ENCODE results near the gene KCMF1. TPM values are rescaled to one million over a fixed set of nuclear protein-coding genes. Genes with fewer than 3 reads are reported as not detected.
A peak's percentile ranks its signal among the peaks of the same experiment; 100 is the strongest.

Gene KCMF1
- polyA plus RNA-seq, 3 donors from 2014 or later = 19.4 to 29.2 (median 25.5) TPM

- Mint-ChIP-seq H3K4me3 (no peak overlapping the region), H3K4me1 (peaks cover 8 to 60% of the 10 kb centered on the region in 2 donors), H3K9me3 (no peaks in the 10 kb centered on the region), H3K36me3 (peaks cover 11 to 33% (median 13%) of the 10 kb centered on the region in 3 donors), H3K27me3 (ENCODE audit: low read depth in 3 of 3) (no peaks in the 10 kb centered on the region), H3K27ac (peak overlapping the region in 1 of 6 donors; percentile 45)
- DNase-seq = no peak
Measured at GRCh38 chr2:85032621-85033020, 61.7 kb downstream of the KCMF1 start.

- Mint-ChIP-seq H3K36me3 (peaks cover 8 to 29% (median 13%) of the 10 kb centered on the region in 3 donors), H3K4me1 (peaks cover 7 to 63% of the 10 kb centered on the region in 2 donors), H3K9me3 (no peaks in the 10 kb centered on the region), H3K4me3 (no peak overlapping the region), H3K27me3 (ENCODE audit: low read depth in 3 of 3) (no peaks in the 10 kb centered on the region), H3K27ac (peak overlapping the region in 2 of 6 donors; percentile 62 to 74)
- DNase-seq = no peak
Measured at GRCh38 chr2:85033388-85033787, 62.4 kb downstream of the KCMF1 start.

DNA sequence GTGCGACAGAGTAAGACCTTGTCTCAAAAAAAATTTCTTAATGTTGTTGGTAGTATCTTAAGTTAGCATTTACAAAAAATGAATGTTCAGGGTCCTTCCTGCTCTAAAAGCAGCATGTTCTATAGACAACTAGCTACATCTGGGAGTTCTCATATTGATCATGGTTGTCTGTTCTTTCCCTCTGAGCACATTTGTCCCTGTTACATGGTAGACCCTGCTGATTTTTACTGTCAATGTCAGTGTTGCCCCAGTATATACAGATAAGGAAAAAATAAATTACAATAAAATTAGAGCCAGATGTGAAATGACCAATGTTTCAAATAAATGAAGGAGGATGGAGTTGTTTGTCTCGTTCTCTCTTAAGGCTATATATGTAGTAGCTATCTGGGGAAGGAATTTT is 63.2 kb downstream of the KCMF1 start:
- peaks cover 8 to 26% (median 13%) of the 10 kb centered on the region in 3 donors for H3K36me3 Mint-ChIP-seq
- H3K4me3 Mint-ChIP-seq = no peak overlapping the region
- peaks cover 7 to 69% of the 10 kb centered on the region in 2 donors for H3K4me1 Mint-ChIP-seq
- peak overlapping the region in 1 of 6 donors; percentile 16 for H3K27ac Mint-ChIP-seq
- no peak for DNase-seq
- H3K9me3 Mint-ChIP-seq = no peaks in the 10 kb centered on the region
- H3K27me3 Mint-ChIP-seq (ENCODE audit: low read depth in 3 of 3) = no peaks in the 10 kb centered on the region

DNA sequence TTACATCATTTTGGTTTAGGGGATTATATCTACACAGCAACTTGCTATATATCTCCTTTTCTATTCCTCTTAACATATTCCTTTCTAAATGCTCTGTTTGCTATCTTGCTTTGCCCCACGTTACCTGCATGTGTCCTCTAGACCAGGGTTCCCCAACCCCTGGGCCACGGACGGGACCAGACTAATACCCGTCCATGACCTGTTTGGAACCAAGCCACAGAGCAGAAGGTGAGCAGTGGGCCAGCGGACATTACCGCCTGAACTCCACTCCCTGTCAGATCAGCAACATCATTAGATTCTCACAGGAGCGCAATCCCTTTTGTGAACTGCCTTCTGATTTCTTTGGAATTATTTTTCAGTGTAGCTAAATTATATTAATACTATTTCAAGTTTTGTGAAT is 66.7 kb downstream of the KCMF1 start:
- Mint-ChIP-seq H3K36me3 (peaks cover 4 to 12% (median 7%) of the 10 kb centered on the region in 3 donors), H3K9me3 (no peaks in the 10 kb centered on the region), H3K27ac (no peak overlapping the region), H3K4me1 (peaks cover 16 to 79% of the 10 kb centered on the region in 2 donors), H3K4me3 (no peak overlapping the region), H3K27me3 (ENCODE audit: low read depth in 3 of 3) (no peaks in the 10 kb centered on the region)
- no peak for DNase-seq

- peaks cover 5 to 9% (median 7%) of the 10 kb centered on the region in 3 donors for H3K36me3 Mint-ChIP-seq
- H3K4me3 Mint-ChIP-seq = no peak overlapping the region
- peaks cover 11 to 54% of the 10 kb centered on the region in 2 donors for H3K4me1 Mint-ChIP-seq
- DNase-seq = no peak
- no peaks in the 10 kb centered on the region for H3K9me3 Mint-ChIP-seq
- H3K27me3 Mint-ChIP-seq (ENCODE audit: low read depth in 3 of 3) = no peaks in the 10 kb centered on the region
- peak overlapping the region in 3 of 6 donors; percentile 0 to 46 (median 30) for H3K27ac Mint-ChIP-seq
Measured at GRCh38 chr2:85042330-85042729, 71.4 kb downstream of the KCMF1 start.

DNA sequence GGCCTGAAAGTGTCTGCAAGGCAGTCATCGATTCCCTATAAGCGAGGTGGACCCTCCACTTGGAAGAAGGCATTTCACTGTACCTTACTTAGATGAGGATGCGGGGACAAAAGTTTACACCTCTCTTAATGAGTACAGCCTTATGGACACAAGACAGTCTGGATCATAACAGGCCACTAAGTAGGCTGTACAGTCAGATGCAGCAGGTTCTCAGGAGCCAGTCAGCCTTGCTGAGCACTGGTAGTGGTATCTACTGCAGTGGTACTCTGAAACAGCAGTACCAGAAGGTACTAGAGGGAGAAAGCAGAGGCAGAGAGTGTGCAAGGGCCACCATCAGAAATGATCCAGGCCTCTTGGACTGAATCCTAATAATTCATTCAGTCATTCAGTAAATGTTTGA is 77.6 kb downstream of the KCMF1 start:
- DNase-seq = no peak
- H3K4me1 Mint-ChIP-seq = peaks cover 0 to 4% of the 10 kb centered on the region in 2 donors
- peaks cover 9 to 40% (median 21%) of the 10 kb centered on the region in 3 donors for H3K36me3 Mint-ChIP-seq
- no peak overlapping the region for H3K4me3 Mint-ChIP-seq
- H3K9me3 Mint-ChIP-seq = no peaks in the 10 kb centered on the region
- H3K27me3 Mint-ChIP-seq (ENCODE audit: low read depth in 3 of 3) = peaks cover 0 to 2% (median 2%) of the 10 kb centered on the region in 3 donors
- peak overlapping the region in 1 of 6 donors; percentile 61 for H3K27ac Mint-ChIP-seq

- Mint-ChIP-seq H3K4me3 (no peak overlapping the region), H3K27me3 (ENCODE audit: low read depth in 3 of 3) (peaks cover 0 to 2% (median 2%) of the 10 kb centered on the region in 3 donors), H3K4me1 (peaks cover 6 to 8% of the 10 kb centered on the region in 2 donors), H3K36me3 (peaks cover 9 to 44% (median 21%) of the 10 kb centered on the region in 3 donors), H3K27ac (peak overlapping the region in 2 of 6 donors; percentile 40 to 61), H3K9me3 (no peaks in the 10 kb centered on the region)
- no peak for DNase-seq
Measured at GRCh38 chr2:85049236-85049635, 78.3 kb downstream of the KCMF1 start.

GRCh38 chr2:85053802-85054201 is 82.8 kb downstream of the KCMF1 start:
- Mint-ChIP-seq H3K27ac (peak overlapping the region in 3 of 6 donors; percentile 17 to 79 (median 37)), H3K4me3 (no peak overlapping the region), H3K9me3 (no peaks in the 10 kb centered on the region), H3K36me3 (peaks cover 0 to 39% (median 11%) of the 10 kb centered on the region in 3 donors), H3K4me1 (peaks cover 24 to 43% of the 10 kb centered on the region in 2 donors), H3K27me3 (ENCODE audit: low read depth in 3 of 3) (peaks cover 0 to 5% (median 2%) of the 10 kb centered on the region in 3 donors)
- DNase-seq = no peak

DNA sequence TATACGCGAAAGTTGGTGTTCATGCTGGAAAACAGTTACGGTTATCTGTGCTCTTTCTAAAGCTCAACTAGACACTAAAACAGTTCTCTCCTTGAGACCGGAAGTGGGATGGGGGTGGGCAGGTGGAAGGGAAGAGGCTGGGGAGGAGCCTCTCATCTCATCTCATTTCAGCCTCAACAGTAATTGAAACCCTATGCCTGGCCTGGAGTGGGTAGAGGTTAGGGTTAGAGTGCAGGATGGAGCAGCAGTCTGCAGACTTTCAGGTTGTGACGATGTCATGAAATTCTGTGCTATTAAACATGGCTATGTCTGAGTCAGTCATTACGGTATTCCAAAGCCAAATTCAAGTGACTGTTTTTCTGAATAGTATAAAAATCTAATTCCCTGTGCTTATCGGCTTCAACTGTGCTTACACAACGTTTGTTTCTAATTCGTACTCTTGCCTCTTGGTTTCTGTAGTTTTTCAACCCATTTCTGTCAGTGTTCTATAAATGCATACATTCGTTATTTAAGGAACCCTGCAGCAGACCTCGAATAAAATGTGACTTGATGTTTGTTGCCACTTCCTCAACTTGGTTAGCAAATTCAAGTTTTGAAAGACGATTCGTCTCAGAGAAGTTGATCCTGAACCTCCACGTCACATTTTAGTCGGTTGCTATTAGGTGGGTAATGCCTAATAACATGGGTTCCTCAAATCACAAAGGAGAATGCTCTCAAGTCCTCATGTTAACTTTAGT is 86.4 kb downstream of the KCMF1 start:
- H3K4me3 Mint-ChIP-seq = no peak overlapping the region
- no peaks in the 10 kb centered on the region for H3K9me3 Mint-ChIP-seq
- H3K36me3 Mint-ChIP-seq = peaks cover 0 to 17% (median 0%) of the 10 kb centered on the region in 3 donors
- no peak for DNase-seq
- peaks cover 26 to 46% of the 10 kb centered on the region in 2 donors for H3K4me1 Mint-ChIP-seq
- peaks cover 0 to 5% (median 2%) of the 10 kb centered on the region in 3 donors for H3K27me3 Mint-ChIP-seq (ENCODE audit: low read depth in 3 of 3)
- H3K27ac Mint-ChIP-seq = peak overlapping the region in 1 of 6 donors; percentile 65

GRCh38 chr2:85061896-85062295 is 90.9 kb downstream of the KCMF1 start:
- no peak overlapping the region for H3K4me3 Mint-ChIP-seq
- H3K36me3 Mint-ChIP-seq = no peaks in the 10 kb centered on the region
- peak overlapping the region in 3 of 6 donors; percentile 21 to 72 (median 32) for H3K27ac Mint-ChIP-seq
- no peaks in the 10 kb centered on the region for H3K9me3 Mint-ChIP-seq
- DNase-seq = no peak
- peaks cover 0 to 12% (median 8%) of the 10 kb centered on the region in 3 donors for H3K27me3 Mint-ChIP-seq (ENCODE audit: low read depth in 3 of 3)
- peaks cover 14 to 17% of the 10 kb centered on the region in 2 donors for H3K4me1 Mint-ChIP-seq

DNA sequence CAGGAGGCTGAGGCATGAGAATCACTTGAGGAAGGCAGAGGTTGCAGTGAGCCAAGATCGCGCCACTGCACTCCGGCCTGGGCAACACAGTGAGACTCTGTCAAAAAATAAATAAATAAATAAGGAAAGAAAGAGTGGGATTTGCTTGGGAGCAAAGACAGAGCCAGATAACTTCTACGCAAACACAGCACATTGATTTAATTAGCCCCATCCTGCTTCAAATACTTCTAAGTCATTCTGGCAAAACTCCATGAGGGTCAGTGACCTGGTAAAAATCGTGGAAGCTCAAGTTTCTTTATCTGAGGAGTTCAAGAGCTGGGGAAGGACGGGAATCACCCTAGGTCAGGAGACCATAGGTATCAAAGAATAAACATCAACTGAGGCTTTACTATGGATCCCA is 91.6 kb downstream of the KCMF1 start:
- H3K27ac Mint-ChIP-seq = no peak overlapping the region
- no peaks in the 10 kb centered on the region for H3K9me3 Mint-ChIP-seq
- H3K36me3 Mint-ChIP-seq = no peaks in the 10 kb centered on the region
- no peak for DNase-seq
- H3K4me1 Mint-ChIP-seq = peaks cover 10 to 11% of the 10 kb centered on the region in 2 donors
- peaks cover 0 to 11% (median 9%) of the 10 kb centered on the region in 3 donors for H3K27me3 Mint-ChIP-seq (ENCODE audit: low read depth in 3 of 3)
- H3K4me3 Mint-ChIP-seq = no peak overlapping the region

DNA sequence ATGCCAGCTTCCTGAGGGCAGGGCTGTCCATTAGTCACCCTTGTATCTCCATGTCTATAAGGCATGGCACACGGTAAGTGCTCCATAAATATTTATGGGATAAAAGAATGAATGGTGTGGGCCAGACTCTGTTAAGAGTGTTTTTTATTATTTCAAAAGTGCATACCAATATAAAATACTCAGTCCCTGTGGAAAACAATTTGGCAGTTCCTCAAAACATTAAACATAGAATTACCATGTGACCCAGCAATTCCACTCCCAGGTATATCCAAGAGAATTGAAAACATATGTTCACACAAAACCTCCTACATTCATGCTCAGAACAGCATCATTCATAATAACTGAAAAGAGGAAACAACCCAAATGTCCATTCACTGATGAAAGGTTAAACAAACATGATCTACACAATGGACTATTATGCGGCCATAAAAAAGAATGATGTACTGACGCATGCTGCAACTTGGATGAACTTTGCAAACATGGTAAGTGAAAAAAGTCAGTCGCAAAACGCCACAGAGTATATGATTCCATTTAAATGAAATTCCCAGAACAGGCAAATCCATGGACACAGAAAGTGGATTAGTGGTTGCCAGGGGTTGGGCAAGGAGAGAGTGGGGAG is 93.1 kb downstream of the KCMF1 start:
- Mint-ChIP-seq H3K4me1 (peaks cover under 1 to 6% of the 10 kb centered on the region in 2 donors), H3K36me3 (no peaks in the 10 kb centered on the region), H3K27me3 (ENCODE audit: low read depth in 3 of 3) (peaks cover 0 to 13% (median 9%) of the 10 kb centered on the region in 3 donors), H3K27ac (no peak overlapping the region), H3K4me3 (no peak overlapping the region), H3K9me3 (no peaks in the 10 kb centered on the region)
- no peak for DNase-seq

DNA sequence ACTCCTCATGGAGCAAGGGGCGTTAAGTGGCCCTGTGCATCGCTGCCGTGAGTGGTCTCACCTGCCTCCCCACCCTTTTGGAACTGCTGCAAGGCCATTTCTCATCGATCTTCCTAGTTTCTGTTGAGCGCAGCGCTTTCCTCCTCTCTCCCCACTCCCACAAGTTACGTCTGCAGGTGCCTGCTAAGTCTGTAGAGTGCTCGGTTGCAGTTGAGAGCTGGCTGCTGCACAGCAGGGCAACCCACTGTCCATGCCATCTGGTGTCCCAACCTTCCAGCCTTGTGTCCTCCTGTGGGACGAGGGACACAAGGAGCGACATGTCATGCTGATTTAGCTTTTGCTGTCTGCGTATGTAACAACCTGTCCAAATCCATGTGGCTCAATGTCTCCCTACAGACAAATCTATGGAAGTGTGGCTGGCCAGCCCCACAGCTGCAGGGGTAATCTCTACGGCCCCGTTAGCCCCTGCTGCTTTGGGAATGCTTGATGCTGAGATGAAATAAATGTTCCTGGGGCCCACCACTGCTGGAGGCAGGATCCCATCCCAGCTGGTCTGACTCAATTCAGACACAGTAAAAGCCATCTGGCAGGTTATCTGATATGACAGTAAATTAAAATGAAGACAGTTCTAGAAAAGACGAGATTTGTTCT is 94.1 kb downstream of the KCMF1 start:
- no peak for DNase-seq
- Mint-ChIP-seq H3K27me3 (ENCODE audit: low read depth in 3 of 3) (peaks cover 0 to 13% (median 9%) of the 10 kb centered on the region in 3 donors), H3K4me3 (no peak overlapping the region), H3K36me3 (no peaks in the 10 kb centered on the region), H3K4me1 (peaks cover 0 to 4% of the 10 kb centered on the region in 2 donors), H3K27ac (no peak overlapping the region), H3K9me3 (no peaks in the 10 kb centered on the region)

Measured in immature natural killer cell (primary cell).